Omental fat pad (tissue), 4 donors: ENCODE data around the gene GLB1L3. TPM values are rescaled to one million over a fixed set of nuclear protein-coding genes. Genes with fewer than 3 reads are reported as not detected.

Source experiments
- ATAC-seq: fragments of 150-250 bp; one replicate; pipeline ENCODE4 v1.9.1; 2016; ENCODE audit warnings: mild to moderate bottlenecking, moderate library complexity; ENCODE audit not compliant: low FRiP score
- DNase-seq: peaks from one replicate; pipeline ENCODE4 v3.0.0-alpha.2; 2019; ENCODE audit warnings: low spot score
- CTCF ChIP-seq, 3 donors: fragments of 450-650 bp; IDR thresholded peaks; one replicate each; pipeline ENCODE4 v1.5.1; 2016 to 2017; ENCODE audit warnings: antibody characterized with exemption in 3 of 3, mild to moderate bottlenecking in 3 of 3, moderate library complexity in 2 of 3
- total RNA-seq, 4 donors: library from RNA; depleted of rRNA; stranded (reverse); fragments of >200 nt; gene quantifications; one replicate each; pipeline ENCODE4 v1.1.0, GENCODE V29; 2016

The GLB1L3 gene
- total RNA-seq, 4 donors from 2014 or later: not detected

- ATAC-seq: no peak
Measured at GRCh38 chr11:134352111-134352510, 75.9 kb downstream of the GLB1L3 start.

GRCh38 chr11:134355136-134355535 lies 79.0 kb downstream of the GLB1L3 start:
- DNase-seq (no peak), ATAC-seq (no peak)
- no peak for TF ChIP-seq CTCF (IDR thresholded peaks at IDR 0.05)

More at GRCh38 chr11:134352111-134352510, 75.9 kb downstream of the GLB1L3 start:
- TF ChIP-seq CTCF (IDR thresholded peaks at IDR 0.05): no peak
- no peak for DNase-seq

GRCh38 chr11:134355656-134356055 lies 79.5 kb downstream of the GLB1L3 start:
- TF ChIP-seq CTCF (IDR thresholded peaks at IDR 0.05): no peak
- DNase-seq: no peak
- no peak for ATAC-seq

GRCh38 chr11:134356656-134357544 lies 80.7 kb downstream of the GLB1L3 start:
- no peak for ATAC-seq
- no peak for DNase-seq
- TF ChIP-seq CTCF (IDR thresholded peaks at IDR 0.05): no peak

- ATAC-seq (no peak), DNase-seq (no peak)
- TF ChIP-seq CTCF (IDR thresholded peaks at IDR 0.05): no peak
Measured at GRCh38 chr11:134357545-134357839, 81.3 kb downstream of the GLB1L3 start.

- ATAC-seq: no peak
- no peak for DNase-seq
- no peak for TF ChIP-seq CTCF (IDR thresholded peaks at IDR 0.05)
Measured at GRCh38 chr11:134358165-134358855, 82.1 kb downstream of the GLB1L3 start.
